GM23338 (cell line): ENCODE results near the gene RNU7-1. TPM values are rescaled to one million over a fixed set of nuclear protein-coding genes. Genes with fewer than 3 reads are reported as not detected.
A peak's percentile ranks its signal among the peaks of the same experiment; 100 is the strongest.

Source experiments
- ATAC-seq: fragments of 200-7000 bp; cut with Tn5 transposase; 3 replicates; pipeline ENCODE4 v1.9.1; 2020
- DNase-seq: peaks from one replicate; pipeline ENCODE4 v3.0.0-alpha.2; 2015; ENCODE audit warnings: low spot score
- H2AFZ ChIP-seq: fragments of 200-600 bp; sonication (generic); 2 replicates; pipeline ENCODE4 v1.8.0; 2016; ENCODE audit warnings: antibody characterized with exemption, mild to moderate bottlenecking, moderate library complexity
- H3F3A ChIP-seq: fragments of 200-600 bp; sonication (generic); replicated peaks from 2 replicates; pipeline ENCODE4 v1.8.0; 2017; ENCODE audit warnings: antibody characterized with exemption, mixed run types, low read depth
- H3K27ac ChIP-seq: fragments of 200-600 bp; sonication (generic); 2 replicates; pipeline ENCODE4 v1.6.1; 2016; ENCODE audit warnings: low read depth
- H3K27me3 ChIP-seq: fragments of 200-600 bp; sonication (generic); 2 replicates; pipeline ENCODE4 v1.8.0; 2016; ENCODE audit warnings: mild to moderate bottlenecking, mixed run types, moderate library complexity; ENCODE audit not compliant: insufficient read depth
- H3K36me3 ChIP-seq: fragments of 200-600 bp; sonication (generic); 2 replicates; pipeline ENCODE4 v1.8.0; 2016; ENCODE audit warnings: mild to moderate bottlenecking; ENCODE audit not compliant: insufficient read depth
- H3K4me1 ChIP-seq: fragments of 200-600 bp; sonication (generic); 2 replicates; pipeline ENCODE4 v1.8.0; 2016; ENCODE audit warnings: mild to moderate bottlenecking, moderate library complexity; ENCODE audit not compliant: insufficient read depth
- H3K4me2 ChIP-seq: fragments of 200-600 bp; sonication (generic); 2 replicates; pipeline ENCODE4 v1.7.1; 2017; ENCODE audit warnings: mixed run types
- H3K4me3 ChIP-seq: fragments of 200-600 bp; sonication (generic); 2 replicates; pipeline ENCODE4 v1.6.1; 2016; ENCODE audit warnings: mixed run types
- H3K79me2 ChIP-seq: fragments of 200-600 bp; sonication (generic); replicated peaks from 2 replicates; pipeline ENCODE4 v1.8.0; 2017; ENCODE audit warnings: mild to moderate bottlenecking; ENCODE audit not compliant: insufficient read depth
- H3K9me2 ChIP-seq: fragments of 200-600 bp; sonication (generic); 2 replicates; pipeline ENCODE4 v1.8.0; 2017; ENCODE audit not compliant: insufficient read depth
- H4K20me1 ChIP-seq: fragments of 200-600 bp; sonication (generic); replicated peaks from 2 replicates; pipeline ENCODE4 v1.8.0; 2017; ENCODE audit warnings: mild to moderate bottlenecking; ENCODE audit not compliant: insufficient read depth
- H3K27ac Mint-ChIP-seq: 2 replicates; pipeline ENCODE4 v1.8.0; 2020; ENCODE audit warnings: inconsistent platforms, mild to moderate bottlenecking, moderate library complexity, mixed read lengths
- H3K27me3 Mint-ChIP-seq: 3 replicates; pipeline ENCODE4 v1.8.0; 2022; ENCODE audit warnings: low read depth, mild to moderate bottlenecking, moderate library complexity, mixed read lengths, inconsistent platforms; ENCODE audit not compliant: insufficient read depth, poor library complexity
- H3K36me3 Mint-ChIP-seq: 3 replicates; pipeline ENCODE4 v1.8.0; 2021; ENCODE audit warnings: low read depth, mild to moderate bottlenecking, inconsistent platforms, moderate library complexity, mixed read lengths
- H3K4me1 Mint-ChIP-seq: 3 replicates; pipeline ENCODE4 v1.8.0; 2020; ENCODE audit warnings: mild to moderate bottlenecking, inconsistent platforms, mixed read lengths
- H3K4me3 Mint-ChIP-seq: 3 replicates; pipeline ENCODE4 v1.8.0; 2021; ENCODE audit warnings: moderate library complexity, mild to moderate bottlenecking, inconsistent platforms, mixed read lengths
- H3K9me3 Mint-ChIP-seq: 3 replicates; pipeline ENCODE4 v1.8.0; 2020; ENCODE audit warnings: moderate library complexity, mild to moderate bottlenecking, inconsistent platforms, mixed read lengths
- CREB1 ChIP-seq: fragments of 250-450 bp; sonication (Bioruptor Pico); IDR thresholded peaks from 2 replicates; pipeline ENCODE4 v1.5.0; 2020; ENCODE audit warnings: low read depth, mild to moderate bottlenecking, moderate library complexity
- ETS1 ChIP-seq: IDR thresholded peaks from 2 replicates; pipeline ENCODE4 v1.6.1; 2016; ENCODE audit warnings: antibody characterized with exemption
- EZH2 ChIP-seq: fragments of 200-600 bp; sonication (generic); IDR thresholded peaks from one replicate; pipeline ENCODE4 v1.8.0; 2017; ENCODE audit warnings: antibody characterized with exemption, mild to moderate bottlenecking, low read depth; ENCODE audit not compliant: unreplicated experiment
- EZH2phosphoT487 ChIP-seq: fragments of 200-600 bp; sonication (generic); IDR thresholded peaks from one replicate; pipeline ENCODE4 v1.8.1; 2018; ENCODE audit warnings: antibody characterized with exemption; ENCODE audit not compliant: unreplicated experiment
- NANOG ChIP-seq: IDR thresholded peaks from 2 replicates; pipeline ENCODE4 v1.6.1; 2016; ENCODE audit warnings: antibody characterized with exemption, borderline replicate concordance
- POLR2AphosphoS5 ChIP-seq: IDR thresholded peaks from 2 replicates; pipeline ENCODE4 v1.6.1; 2016; ENCODE audit warnings: antibody characterized with exemption, low read depth
- REST ChIP-seq: IDR thresholded peaks from one replicate; pipeline ENCODE4 v1.6.1; 2018; ENCODE audit warnings: antibody characterized with exemption; ENCODE audit not compliant: unreplicated experiment
- STAT1 ChIP-seq: IDR thresholded peaks from one replicate; pipeline ENCODE4 v1.6.1; 2016; ENCODE audit warnings: antibody characterized with exemption; ENCODE audit not compliant: unreplicated experiment
- ZNF331 ChIP-seq: fragments of 250-450 bp; sonication (Bioruptor Pico); IDR thresholded peaks from 2 replicates; pipeline ENCODE4 v1.5.0; 2020; ENCODE audit warnings: low read depth, mild to moderate bottlenecking, moderate library complexity
- ZNF462 ChIP-seq: fragments of 250-450 bp; sonication (Bioruptor Pico); IDR thresholded peaks from 2 replicates; pipeline ENCODE4 v1.5.0; 2020; ENCODE audit warnings: mild to moderate bottlenecking, moderate library complexity
- polyA plus RNA-seq: library from polyadenylated mRNA; unstranded; fragments of >200 nt; fragmentation: Nextera tagmentation; extraction: Ambion mirVana; gene quantifications from 2 replicates; pipeline ENCODE4 v1.2.1, GENCODE V29; 2016
- total RNA-seq: library from RNA; depleted of rRNA; stranded (reverse); fragments of >200 nt; shearing (Covaris generic); gene quantifications from 2 replicates; pipeline ENCODE4 v1.2.3, GENCODE V29; 2014

RNU7-1 gene
- total and polyA plus RNA-seq, 2 experiments from 2014 or later, result not detected

GRCh38 chr12:6978611-6979011, 35.0 kb downstream of the RNU7-1 start:
- Histone ChIP-seq H4K20me1 (peaks cover 17% of the 10 kb centered on the region), H2AFZ (no peak overlapping the region), H3F3A (peaks cover 34% of the 10 kb centered on the region), H3K79me2 (no peaks in the 10 kb centered on the region), H3K27ac (peak overlapping the region; percentile 80), H3K4me1 (no peaks in the 10 kb centered on the region; the same call in 1 of the 2 replicates), H3K9me2 (no peaks in the 10 kb centered on the region), H3K27me3 (no peaks in the 10 kb centered on the region), H3K4me3 (no peak overlapping the region), H3K36me3 (peaks cover 30% of the 10 kb centered on the region), H3K4me2 (no peak overlapping the region)
- Mint-ChIP-seq H3K9me3 (no peaks in the 10 kb centered on the region), H3K4me1 (peaks cover 25% of the 10 kb centered on the region), H3K27ac (peak overlapping the region; percentile 64; the same call in 1 of the 2 replicates), H3K36me3 (peaks cover 82% of the 10 kb centered on the region), H3K27me3 (peaks cover 9% of the 10 kb centered on the region), H3K4me3 (no peak overlapping the region)
- TF ChIP-seq NANOG, result no peak
- no peak for TF ChIP-seq CREB1 (CRISPR knock-in tag)
- TF ChIP-seq ZNF331 (CRISPR knock-in tag), result no peak
- no peak for TF ChIP-seq EZH2phosphoT487
- TF ChIP-seq ETS1, result no peak
- no peak for TF ChIP-seq STAT1
- TF ChIP-seq EZH2, result no peak
- no peak for TF ChIP-seq POLR2AphosphoS5
- no peak for TF ChIP-seq ZNF462 (CRISPR knock-in tag)
- no peak for TF ChIP-seq REST
- DNase-seq, result no peak
- no peak for ATAC-seq
